Esophagus (tissue), 2 donors: ENCODE measurements around the gene GPR82. TPM values are rescaled to one million over a fixed set of nuclear protein-coding genes. Genes with fewer than 3 reads are reported as not detected.
"Not testable (repeated sequence)": the region's sequence is repeated elsewhere in the genome, so short reads cannot be mapped to it uniquely, and the experiment has no call there.

Source experiments
- H3K27ac ChIP-seq, 2 donors: one replicate each; pipeline ENCODE4 v1.5.1; 2013; ENCODE audit warnings: low read depth in 2 of 2, mild to moderate bottlenecking in 2 of 2, inconsistent platforms in 1 of 2, low read length in 1 of 2, moderate library complexity in 1 of 2
- H3K27me3 ChIP-seq, 2 donors: one replicate each; pipeline ENCODE4 v1.6.1; 2013; ENCODE audit warnings: low read length in 2 of 2, control low read depth in 1 of 2, mild to moderate bottlenecking in 1 of 2; ENCODE audit not compliant: insufficient read depth in 2 of 2, control insufficient read depth in 1 of 2
- H3K36me3 ChIP-seq, 2 donors: one replicate each; pipeline ENCODE4 v1.6.1; 2013; ENCODE audit warnings: low read length in 1 of 2; ENCODE audit not compliant: control insufficient read depth in 2 of 2, insufficient read depth in 2 of 2
- H3K4me1 ChIP-seq, 2 donors: one replicate each; pipeline ENCODE4 v1.6.1; 2013; ENCODE audit warnings: low read length in 1 of 2; ENCODE audit not compliant: control insufficient read depth in 2 of 2, insufficient read depth in 2 of 2
- H3K4me3 ChIP-seq, 2 donors: one replicate each; pipeline ENCODE4 v1.5.1; 2013; ENCODE audit warnings: low read length in 2 of 2, mild to moderate bottlenecking in 2 of 2, low read depth in 1 of 2, moderate library complexity in 1 of 2
- H3K9me3 ChIP-seq, 2 donors: one replicate each; pipeline ENCODE4 v1.6.1; 2013; ENCODE audit warnings: mild to moderate bottlenecking in 2 of 2, low read depth in 1 of 2, low read length in 1 of 2, moderate library complexity in 1 of 2; ENCODE audit not compliant: control insufficient read depth in 2 of 2, insufficient read depth in 1 of 2
- WGBS, 2 donors: extraction: QIAGEN DNeasy Blood & Tissue Kit; methylation state at CpG; one replicate each; pipeline ENCODE4 v1.1.7; 2013; 5-methylcytosine and 5-hydroxymethylcytosine counted together
- polyA plus RNA-seq, 2 donors: library from polyadenylated mRNA; stranded (reverse); fragments of 200-250 nt; gene quantifications; one replicate each; pipeline ENCODE4 v1.2.3, GENCODE V29; 2013
- donor health status: healthy with polysubstance abuse.
- donor health status: Bipolar disorder and iron deficiency.

GPR82 gene
- polyA plus RNA-seq, 2 donors: 0.06 to 0.12 TPM

GRCh38 chrX:41716767-41717473 is 7.1 kb upstream of the GPR82 start:
- Histone ChIP-seq H3K27ac (no peak overlapping the region), H3K4me3 (no peak overlapping the region), H3K36me3 (no peaks in the 10 kb centered on the region), H3K27me3 (peaks cover 0 to 2% of the 10 kb centered on the region in 2 donors), H3K4me1 (no peaks in the 10 kb centered on the region), H3K9me3 (peaks cover 0 to 2% of the 10 kb centered on the region in 2 donors)
- 87 to 89% methylated on average over 12 of the region's 12 CpGs for WGBS, 2 donors

GRCh38 chrX:41718481-41719235 is 5.3 kb upstream of the GPR82 start:
- WGBS, 2 donors: 80 to 95% methylated on average over 4 of the region's 4 CpGs
- Histone ChIP-seq H3K27me3 (peaks cover 0 to 2% of the 10 kb centered on the region in 2 donors), H3K4me3 (no peak overlapping the region), H3K27ac (no peak overlapping the region), H3K4me1 (no peaks in the 10 kb centered on the region), H3K9me3 (peaks cover 0 to 2% of the 10 kb centered on the region in 2 donors), H3K36me3 (no peaks in the 10 kb centered on the region)

- H3K9me3 ChIP-seq, H3K27ac ChIP-seq, H3K4me1 ChIP-seq, H3K27me3 ChIP-seq, H3K4me3 ChIP-seq, H3K36me3 ChIP-seq: not testable (repeated sequence)
- 88 to 90% methylated on average over 6 of the region's 6 CpGs for WGBS, 2 donors
These were observed 4.4 kb upstream of the GPR82 start for GRCh38 chrX:41719610-41720009.

GRCh38 chrX:41720125-41720779 is 3.7 kb upstream of the GPR82 start:
- no peak overlapping the region for H3K4me3 ChIP-seq
- peaks cover 0 to 2% of the 10 kb centered on the region in 2 donors for H3K9me3 ChIP-seq
- no peaks in the 10 kb centered on the region for H3K36me3 ChIP-seq
- no peak overlapping the region for H3K27ac ChIP-seq
- H3K4me1 ChIP-seq: no peaks in the 10 kb centered on the region
- no peaks in the 10 kb centered on the region for H3K27me3 ChIP-seq
- 70 to 88% methylated on average over 3 of the region's 3 CpGs for WGBS, 2 donors

- WGBS, 2 donors: 68 to 83% methylated on average over 1 of the region's 1 CpG
- H3K36me3 ChIP-seq: no peaks in the 10 kb centered on the region
- H3K9me3 ChIP-seq: peaks cover 0 to 2% of the 10 kb centered on the region in 2 donors
- H3K4me3 ChIP-seq: no peak overlapping the region
- H3K27ac ChIP-seq: no peak overlapping the region
- H3K27me3 ChIP-seq: no peaks in the 10 kb centered on the region
- no peaks in the 10 kb centered on the region for H3K4me1 ChIP-seq
These were observed 2.4 kb upstream of the GPR82 start for GRCh38 chrX:41721590-41721989.

GRCh38 chrX:41722214-41722613 is 1.8 kb upstream of the GPR82 start:
- H3K4me1 ChIP-seq: no peaks in the 10 kb centered on the region
- peaks cover 0 to 2% of the 10 kb centered on the region in 2 donors for H3K9me3 ChIP-seq
- H3K4me3 ChIP-seq: no peak overlapping the region
- H3K27ac ChIP-seq: no peak overlapping the region
- 88 to 90% methylated on average over 3 of the region's 3 CpGs for WGBS, 2 donors
- no peaks in the 10 kb centered on the region for H3K36me3 ChIP-seq
- H3K27me3 ChIP-seq: no peaks in the 10 kb centered on the region

- no peaks in the 10 kb centered on the region for H3K27me3 ChIP-seq
- H3K27ac ChIP-seq: no peak overlapping the region
- no peaks in the 10 kb centered on the region for H3K4me1 ChIP-seq
- 61 to 72% methylated on average over 3 of the region's 3 CpGs for WGBS, 2 donors
- H3K4me3 ChIP-seq: no peak overlapping the region
- H3K36me3 ChIP-seq: no peaks in the 10 kb centered on the region
- H3K9me3 ChIP-seq: no peaks in the 10 kb centered on the region
These were observed 964 bp upstream of the GPR82 start for GRCh38 chrX:41722816-41723618.

GRCh38 chrX:41728125-41728524 is 4.1 kb downstream of the GPR82 start:
- Histone ChIP-seq H3K4me3 (no peak overlapping the region), H3K36me3 (no peaks in the 10 kb centered on the region), H3K9me3 (no peaks in the 10 kb centered on the region), H3K27me3 (no peaks in the 10 kb centered on the region), H3K27ac (no peak overlapping the region), H3K4me1 (no peaks in the 10 kb centered on the region)
- WGBS, 2 donors: 68 to 84% methylated on average over 3 of the region's 3 CpGs

GRCh38 chrX:41730081-41730480 is 6.1 kb downstream of the GPR82 start:
- no peak overlapping the region for H3K27ac ChIP-seq
- no peaks in the 10 kb centered on the region for H3K36me3 ChIP-seq
- no peaks in the 10 kb centered on the region for H3K9me3 ChIP-seq
- WGBS, 2 donors: 45 to 59% methylated on average over 2 of the region's 2 CpGs
- no peaks in the 10 kb centered on the region for H3K4me1 ChIP-seq
- no peaks in the 10 kb centered on the region for H3K27me3 ChIP-seq
- no peak overlapping the region for H3K4me3 ChIP-seq
